GM12891 (cell line): ENCODE data around the gene CA14.
"Not testable (repeated sequence)": the region's sequence is repeated elsewhere in the genome, so short reads cannot be mapped to it uniquely, and the experiment has no call there.

Experiments
- DNase-seq: peaks from one replicate; pipeline ENCODE4 v3.0.0; 2011; ENCODE audit warnings: low spot score; ENCODE audit not compliant: insufficient read length
- FAIRE-seq: peaks from 2 replicates; lab custom pipeline; 2011; peaks lifted over from hg19 to GRCh38; lab: Jason Lieb, UNC
- PAX5 ChIP-seq: IDR thresholded peaks from 2 replicates; pipeline ENCODE4 v1.6.1; 2011; ENCODE audit warnings: low read length, moderate library complexity, mild to moderate bottlenecking; ENCODE audit not compliant: insufficient read depth, severe bottlenecking
- POLR2A ChIP-seq: IDR thresholded peaks from 2 replicates; pipeline ENCODE4 v1.6.1; 2011; ENCODE audit warnings: low read depth, low read length, control low read depth
- POLR2AphosphoS5 ChIP-seq: IDR thresholded peaks from 2 replicates; pipeline ENCODE4 v1.6.1; 2011; ENCODE audit warnings: low read depth, low read length, control low read depth
- POU2F2 ChIP-seq: IDR thresholded peaks from 2 replicates; pipeline ENCODE4 v1.6.1; 2011; ENCODE audit warnings: low read depth, mild to moderate bottlenecking, control low read depth, low read length, moderate library complexity
- SPI1 ChIP-seq: IDR thresholded peaks from 2 replicates; pipeline ENCODE4 v1.6.1; 2011; ENCODE audit warnings: low read depth, low read length, control low read depth
- TAF1 ChIP-seq: IDR thresholded peaks from 2 replicates; pipeline ENCODE4 v1.6.1; 2011; ENCODE audit warnings: low read depth, low read length, control low read depth

Gene CA14

GRCh38 chr1:150299716-150300115 is 42.1 kb downstream of the CA14 start:
- TF ChIP-seq TAF1 = no peak
- no peak for TF ChIP-seq POLR2A
- TF ChIP-seq POLR2AphosphoS5 = no peak
- no peak for TF ChIP-seq SPI1
- no peak for TF ChIP-seq PAX5
- TF ChIP-seq POU2F2 = no peak
- DNase-seq = no peak
- FAIRE-seq = no peak

DNA sequence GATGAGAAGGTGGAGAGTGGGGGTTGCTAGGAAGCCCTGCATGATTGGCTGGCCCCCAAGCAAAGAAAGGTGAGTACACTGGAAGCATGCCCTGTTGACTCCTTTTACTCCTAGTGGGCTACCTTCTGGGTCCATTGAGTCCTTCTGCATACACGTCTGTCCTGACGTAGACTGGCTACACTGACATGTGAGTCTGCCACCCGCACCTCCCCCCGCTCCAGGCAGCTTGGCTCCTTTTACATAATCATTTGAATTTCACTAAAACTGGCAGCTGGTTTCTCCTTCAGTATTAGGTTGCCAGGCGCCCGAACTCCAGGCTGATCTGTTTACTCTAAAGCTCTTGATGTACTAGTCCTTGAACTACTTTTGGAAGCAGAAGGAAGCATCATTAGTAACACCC is 44.8 kb downstream of the CA14 start:
- TF ChIP-seq TAF1 (no peak), SPI1 (no peak), POU2F2 (no peak), POLR2AphosphoS5 (no peak), PAX5 (no peak), POLR2A (no peak)
- no peak for FAIRE-seq
- DNase-seq = no peak

GRCh38 chr1:150302902-150303301 is 45.3 kb downstream of the CA14 start:
- TF ChIP-seq POLR2AphosphoS5 (no peak), SPI1 (no peak), POU2F2 (no peak), PAX5 (no peak), TAF1 (no peak), POLR2A (no peak)
- FAIRE-seq (no peak), DNase-seq (no peak)

DNA sequence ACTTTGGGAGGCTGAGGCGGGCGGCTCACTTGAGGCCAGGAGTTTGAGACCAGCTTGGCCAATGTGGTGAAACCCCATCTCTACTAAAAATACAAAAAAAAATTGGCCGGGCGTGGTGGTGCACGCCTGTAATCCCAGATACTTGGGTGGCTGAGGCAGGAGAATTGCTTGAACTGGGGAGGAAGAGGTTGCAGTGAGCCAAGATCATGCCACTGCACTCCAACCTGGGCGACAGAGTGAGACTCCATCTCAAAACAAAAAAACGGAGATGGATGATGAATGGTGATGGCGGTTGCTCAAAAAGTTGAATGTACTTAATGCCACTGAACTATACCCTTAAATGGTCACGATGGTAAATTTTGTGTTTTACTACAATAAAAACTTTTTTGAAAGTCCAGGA is 51.0 kb downstream of the CA14 start:
- DNase-seq, FAIRE-seq: not testable (repeated sequence)

DNA sequence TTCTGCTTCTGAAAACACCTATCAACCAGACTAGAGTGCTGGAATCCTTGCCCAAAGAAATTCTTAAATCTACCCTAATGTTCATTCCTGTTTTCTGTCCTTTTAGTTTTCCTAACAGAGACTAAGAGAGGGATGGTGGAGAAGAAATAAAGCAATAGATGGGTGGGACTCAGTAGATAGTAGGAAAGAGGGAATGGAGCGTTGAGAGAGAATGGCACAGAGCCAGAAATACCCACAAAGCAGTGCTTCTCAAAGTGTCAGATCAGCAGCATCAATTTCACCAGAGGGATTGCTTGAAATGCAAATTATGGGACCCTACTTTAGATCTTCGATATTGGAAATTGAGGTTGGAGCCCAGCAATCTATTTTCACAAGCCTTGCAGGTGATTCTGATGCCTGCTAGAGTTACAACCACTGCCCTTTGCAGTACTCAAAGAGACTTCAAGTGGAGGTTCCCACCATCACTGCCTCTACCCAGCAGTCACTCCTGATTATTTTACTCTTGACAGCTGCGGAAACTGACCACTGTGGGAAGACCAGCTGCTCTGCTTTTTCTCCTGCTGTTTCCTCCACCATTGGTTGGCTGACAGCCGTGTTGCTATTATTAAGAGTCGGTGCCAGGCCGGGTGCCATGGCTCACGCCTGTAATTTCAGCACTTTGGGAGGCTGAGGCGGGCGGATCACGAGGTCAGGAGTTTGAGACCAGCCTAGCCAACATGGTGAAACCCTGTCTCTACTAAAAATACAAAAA is 52.4 kb downstream of the CA14 start:
- FAIRE-seq (no peak), DNase-seq (no peak)
- no peak for TF ChIP-seq POLR2A
- TF ChIP-seq PAX5 = no peak
- no peak for TF ChIP-seq SPI1
- TF ChIP-seq POU2F2 = no peak
- no peak for TF ChIP-seq POLR2AphosphoS5
- TF ChIP-seq TAF1 = no peak

GRCh38 chr1:150311762-150312161 is 54.2 kb downstream of the CA14 start:
- FAIRE-seq (no peak), DNase-seq (no peak)
- TF ChIP-seq TAF1 = no peak
- TF ChIP-seq POU2F2 = no peak
- no peak for TF ChIP-seq PAX5
- TF ChIP-seq POLR2A = no peak
- TF ChIP-seq POLR2AphosphoS5 = no peak
